Vagina (tissue), 2 donors: Measurements from ENCODE around the gene DLG5. TPM values are rescaled to one million over a fixed set of nuclear protein-coding genes. Genes with fewer than 3 reads are reported as not detected.

Source experiments
- DNase-seq, 2 donors: peaks; one replicate each; pipeline ENCODE4 v3.0.0-alpha.2; 2017; ENCODE audit errors: extremely low spot score in 2 of 2
- H3K27ac ChIP-seq: fragments of 200-600 bp; sonication (generic); one replicate; pipeline ENCODE4 v1.5.1; 2019
- H3K27me3 ChIP-seq: fragments of 200-600 bp; sonication (generic); one replicate; pipeline ENCODE4 v1.5.1; 2019
- H3K36me3 ChIP-seq, 2 donors: fragments of 200-600 bp; sonication (generic); one replicate each; pipeline ENCODE4 v1.5.1; 2017 to 2019
- H3K4me1 ChIP-seq: fragments of 200-600 bp; sonication (generic); one replicate; pipeline ENCODE4 v1.5.1; 2019
- H3K4me3 ChIP-seq, 2 donors: fragments of 200-600 bp; sonication (generic); 1 replicate in 1 of 2; 2 replicates in 1 of 2; pipeline ENCODE4 v1.5.1; 2016 to 2019
- H3K9me3 ChIP-seq: fragments of 200-600 bp; sonication (generic); one replicate; pipeline ENCODE4 v1.5.1; 2019
- POLR2A ChIP-seq, 2 donors: fragments of 450-650 bp; IDR thresholded peaks; one replicate each; pipeline ENCODE4 v1.6.1; 2017; ENCODE audit warnings: antibody characterized with exemption in 2 of 2, mild to moderate bottlenecking in 2 of 2, moderate library complexity in 2 of 2
- POLR2AphosphoS5 ChIP-seq, 2 donors: sonication (generic); formaldehyde crosslinking; IDR thresholded peaks; one replicate each; pipeline ENCODE4 v1.9.0; 2017; ENCODE audit warnings: antibody characterized with exemption in 2 of 2, mild to moderate bottlenecking in 2 of 2, low read depth in 1 of 2; ENCODE audit not compliant: insufficient read depth in 1 of 2
- intact Hi-C: fragments of 100-400 bp; cut with DNase I; formaldehyde crosslinking; loops from one replicate; pipeline ENCODE4 v1.15.1; 2023
- total RNA-seq: library from RNA; depleted of rRNA; stranded (reverse); fragments of >200 nt; gene quantifications from one replicate; pipeline ENCODE4 v1.2.3, GENCODE V29; 2016
- TF ChIP-seq, protein P1 (sequence below), 3 experiments: fragments of 450-650 bp in 2 of 3; fragments of 200-600 bp in 1 of 3; sonication (generic) in 1 of 3; IDR thresholded peaks; one replicate each; pipeline ENCODE4 v1.5.1; 2017 to 2019; ENCODE audit warnings: antibody characterized with exemption in 3 of 3, mild to moderate bottlenecking in 2 of 3, moderate library complexity in 2 of 3

Gene DLG5
- total RNA-seq, 1 donor from 2014 or later: 57.5 TPM

DNA sequence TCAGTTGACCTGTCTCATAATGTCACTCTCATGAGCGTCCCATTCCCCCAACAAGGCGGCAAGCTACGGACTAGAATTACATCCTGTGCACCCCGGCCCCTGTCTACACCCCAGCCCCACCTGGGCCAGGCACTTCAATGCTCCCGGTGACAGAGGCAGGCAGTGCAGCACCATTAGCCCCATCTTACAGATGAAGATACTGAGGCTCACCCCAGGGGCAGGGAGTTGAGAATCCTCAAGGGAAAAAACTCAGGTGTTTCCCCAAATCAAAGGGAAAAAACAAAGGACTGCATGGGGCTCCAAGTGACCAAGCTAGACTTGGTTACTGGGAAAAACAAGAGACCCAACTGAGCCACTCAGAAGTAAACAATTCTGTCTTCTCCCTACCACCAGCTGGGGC is 4.5 kb downstream of the DLG5 start:
- TF ChIP-seq POLR2A (IDR thresholded peaks at IDR 0.05): no peak
- TF ChIP-seq POLR2AphosphoS5 (IDR thresholded peaks at IDR 0.05; ENCODE audit: insufficient read depth in 1 of 2, low read depth in 1 of 2): no peak
- TF ChIP-seq, protein P1, sequence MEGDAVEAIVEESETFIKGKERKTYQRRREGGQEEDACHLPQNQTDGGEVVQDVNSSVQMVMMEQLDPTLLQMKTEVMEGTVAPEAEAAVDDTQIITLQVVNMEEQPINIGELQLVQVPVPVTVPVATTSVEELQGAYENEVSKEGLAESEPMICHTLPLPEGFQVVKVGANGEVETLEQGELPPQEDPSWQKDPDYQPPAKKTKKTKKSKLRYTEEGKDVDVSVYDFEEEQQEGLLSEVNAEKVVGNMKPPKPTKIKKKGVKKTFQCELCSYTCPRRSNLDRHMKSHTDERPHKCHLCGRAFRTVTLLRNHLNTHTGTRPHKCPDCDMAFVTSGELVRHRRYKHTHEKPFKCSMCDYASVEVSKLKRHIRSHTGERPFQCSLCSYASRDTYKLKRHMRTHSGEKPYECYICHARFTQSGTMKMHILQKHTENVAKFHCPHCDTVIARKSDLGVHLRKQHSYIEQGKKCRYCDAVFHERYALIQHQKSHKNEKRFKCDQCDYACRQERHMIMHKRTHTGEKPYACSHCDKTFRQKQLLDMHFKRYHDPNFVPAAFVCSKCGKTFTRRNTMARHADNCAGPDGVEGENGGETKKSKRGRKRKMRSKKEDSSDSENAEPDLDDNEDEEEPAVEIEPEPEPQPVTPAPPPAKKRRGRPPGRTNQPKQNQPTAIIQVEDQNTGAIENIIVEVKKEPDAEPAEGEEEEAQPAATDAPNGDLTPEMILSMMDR (IDR thresholded peaks at IDR 0.05): no peak
- H3K36me3 ChIP-seq: no peaks in the 10 kb centered on the region
- DNase-seq: no peak
- H3K4me3 ChIP-seq: no peak overlapping the region
- no peak overlapping the region for H3K27ac ChIP-seq
- peaks cover 65% of the 10 kb centered on the region for H3K4me1 ChIP-seq
- no peaks in the 10 kb centered on the region for H3K27me3 ChIP-seq
- intact Hi-C loops: loop anchor here (10.0 kb wide), 1 partner anchor 77 kb away; no protein-coding TSS in a partner anchor
- H3K9me3 ChIP-seq: no peaks in the 10 kb centered on the region

DNA sequence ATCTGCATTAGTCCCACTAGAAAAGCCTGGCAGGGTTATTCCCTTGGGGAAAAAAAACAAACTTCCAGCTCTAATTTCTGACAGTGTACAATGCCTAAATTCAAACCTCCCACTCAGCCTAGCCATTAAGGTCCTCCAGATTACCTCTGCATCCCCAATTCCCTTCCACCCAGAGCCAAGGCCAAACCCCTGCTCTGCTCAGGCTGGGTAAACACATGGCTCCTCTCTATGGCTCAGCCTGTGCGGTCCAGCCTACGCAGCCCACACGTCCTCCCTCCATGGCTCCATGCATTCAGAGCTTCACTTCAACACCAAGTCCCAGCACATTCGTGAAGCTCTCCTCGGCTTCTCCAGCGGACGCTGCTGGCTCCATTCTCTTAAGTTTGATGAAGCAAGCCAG is 5.2 kb downstream of the DLG5 start:
- TF ChIP-seq, protein P1 (IDR thresholded peaks at IDR 0.05): no peak
- TF ChIP-seq POLR2AphosphoS5 (IDR thresholded peaks at IDR 0.05; ENCODE audit: insufficient read depth in 1 of 2, low read depth in 1 of 2) (no peak), POLR2A (IDR thresholded peaks at IDR 0.05) (no peak)
- H3K36me3 ChIP-seq: no peaks in the 10 kb centered on the region
- no peak overlapping the region for H3K27ac ChIP-seq
- H3K4me3 ChIP-seq: no peak overlapping the region
- no peaks in the 10 kb centered on the region for H3K9me3 ChIP-seq
- no peak for DNase-seq
- H3K27me3 ChIP-seq: no peaks in the 10 kb centered on the region
- intact Hi-C loops: loop anchor here (10.0 kb wide), 1 partner anchor 77 kb away; no protein-coding TSS in a partner anchor
- H3K4me1 ChIP-seq: peaks cover 65% of the 10 kb centered on the region

GRCh38 chr10:77920495-77920894 is 6.1 kb downstream of the DLG5 start:
- Histone ChIP-seq H3K9me3 (no peaks in the 10 kb centered on the region), H3K27ac (no peak overlapping the region), H3K4me1 (peaks cover 60% of the 10 kb centered on the region), H3K4me3 (no peak overlapping the region), H3K36me3 (no peaks in the 10 kb centered on the region), H3K27me3 (no peaks in the 10 kb centered on the region)
- intact Hi-C loops: loop anchor here (10.0 kb wide), 1 partner anchor 76 kb away; no protein-coding TSS in a partner anchor
- TF ChIP-seq, protein P1 (IDR thresholded peaks at IDR 0.05): no peak
- TF ChIP-seq POLR2AphosphoS5 (IDR thresholded peaks at IDR 0.05; ENCODE audit: insufficient read depth in 1 of 2, low read depth in 1 of 2) (no peak), POLR2A (IDR thresholded peaks at IDR 0.05) (no peak)
- no peak for DNase-seq

- no peaks in the 10 kb centered on the region for H3K27me3 ChIP-seq
- no peak for DNase-seq
- no peak for TF ChIP-seq POLR2AphosphoS5 (IDR thresholded peaks at IDR 0.05; ENCODE audit: insufficient read depth in 1 of 2, low read depth in 1 of 2)
- TF ChIP-seq, protein P1 (IDR thresholded peaks at IDR 0.05): no peak
- TF ChIP-seq POLR2A (IDR thresholded peaks at IDR 0.05): no peak
- no peaks in the 10 kb centered on the region for H3K36me3 ChIP-seq
- intact Hi-C loops: loop anchor here (10.0 kb wide), 1 partner anchor 75 kb away; no protein-coding TSS in a partner anchor
- H3K27ac ChIP-seq: no peak overlapping the region
- no peaks in the 10 kb centered on the region for H3K9me3 ChIP-seq
- H3K4me1 ChIP-seq: peaks cover 52% of the 10 kb centered on the region
- no peak overlapping the region for H3K4me3 ChIP-seq
Observed at GRCh38 chr10:77919713-77920108, 6.8 kb downstream of the DLG5 start.

DNA sequence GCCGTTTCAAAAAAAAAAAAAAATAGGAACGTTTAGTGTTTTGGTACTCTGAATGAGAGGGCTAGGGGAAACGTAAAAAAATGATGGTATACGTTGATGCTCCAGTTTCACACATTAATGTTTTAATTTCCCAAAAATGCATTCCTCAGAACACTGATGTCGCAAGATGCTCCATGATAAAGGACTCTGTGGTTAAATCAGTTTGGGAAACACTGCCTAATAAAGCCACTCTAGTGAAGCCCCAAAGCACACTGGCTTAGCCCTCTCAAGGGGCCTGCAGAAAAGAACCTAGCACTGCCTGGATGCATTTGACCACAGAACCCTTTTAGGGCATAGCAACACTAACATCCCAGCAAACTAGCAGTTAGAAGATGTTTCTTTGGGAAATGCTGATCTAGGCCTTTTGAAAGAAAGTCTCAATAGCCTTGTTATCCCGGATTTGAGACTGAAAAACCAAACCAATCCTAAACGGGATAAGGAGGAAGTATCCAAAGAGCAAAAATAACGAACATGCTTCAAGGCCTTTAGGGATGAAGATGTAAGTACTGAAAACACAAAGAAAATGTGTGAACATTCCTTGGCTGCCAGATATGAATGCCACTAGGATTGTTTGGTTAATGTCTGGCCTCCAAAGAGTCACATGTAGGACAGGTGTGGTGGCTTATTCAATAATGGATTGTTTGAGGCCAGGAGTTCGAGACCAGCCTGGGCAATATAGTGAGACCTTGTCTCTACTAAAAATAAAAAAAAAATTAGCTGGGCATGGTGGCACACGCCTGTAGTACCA is 11.0 kb downstream of the DLG5 start:
- DNase-seq: no peak
- intact Hi-C loops: no loop called here
- H3K9me3 ChIP-seq: no peaks in the 10 kb centered on the region
- no peaks in the 10 kb centered on the region for H3K27me3 ChIP-seq
- TF ChIP-seq, protein P1 (IDR thresholded peaks at IDR 0.05): no peak
- TF ChIP-seq POLR2AphosphoS5 (IDR thresholded peaks at IDR 0.05; ENCODE audit: insufficient read depth in 1 of 2, low read depth in 1 of 2): no peak
- no peak for TF ChIP-seq POLR2A (IDR thresholded peaks at IDR 0.05)
- H3K27ac ChIP-seq: no peak overlapping the region
- peaks cover 34% of the 10 kb centered on the region for H3K4me1 ChIP-seq
- H3K4me3 ChIP-seq: no peak overlapping the region
- no peaks in the 10 kb centered on the region for H3K36me3 ChIP-seq
